Fibroblast of villous mesenchyme (primary cell): ENCODE results near the gene SUPT3H. TPM values are rescaled to one million over a fixed set of nuclear protein-coding genes. Genes with fewer than 3 reads are reported as not detected.

Experiments
- DNase-seq: peaks from one replicate; pipeline ENCODE4 v3.0.0-alpha.2; 2010; ENCODE audit warnings: low read depth
- H3K4me3 ChIP-seq: 2 replicates; pipeline ENCODE4 v1.5.1; 2011; ENCODE audit warnings: low read depth, mild to moderate bottlenecking, low read length
- total RNA-seq: library from RNA; depleted of rRNA; stranded (reverse); fragments of >200 nt; gene quantifications from 2 replicates; pipeline ENCODE4 v1.2.3, GENCODE V29; 2012
- TF ChIP-seq, protein P1 (sequence below): IDR thresholded peaks from 2 replicates; pipeline ENCODE4 v1.5.1; 2012; ENCODE audit warnings: low read depth, mild to moderate bottlenecking, low read length; ENCODE audit not compliant: insufficient read depth

Gene SUPT3H
- total RNA-seq, 1 donor, result 7.8 TPM

DNA sequence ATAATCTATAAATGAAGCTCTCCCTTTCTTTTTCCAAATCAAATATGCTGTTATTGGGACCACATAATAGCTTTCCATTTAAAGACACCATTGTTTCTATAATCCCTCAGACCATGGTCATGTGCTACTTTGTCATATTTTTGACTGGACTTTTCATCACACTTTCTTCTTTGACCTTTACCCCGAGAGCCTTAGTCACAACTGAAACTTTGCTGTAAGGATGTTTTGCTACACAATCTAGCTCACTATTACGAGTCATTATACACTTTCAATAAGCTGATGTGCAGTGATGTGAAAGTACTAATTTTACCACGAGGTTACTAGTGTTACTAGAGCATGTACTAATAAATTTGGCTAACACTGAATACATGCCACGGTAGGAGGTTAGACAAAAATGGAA is 416.8 kb downstream of the SUPT3H start:
- DNase-seq, result peak; percentile 14
- H3K4me3 ChIP-seq, result no peak overlapping the region
- TF ChIP-seq, protein P1, sequence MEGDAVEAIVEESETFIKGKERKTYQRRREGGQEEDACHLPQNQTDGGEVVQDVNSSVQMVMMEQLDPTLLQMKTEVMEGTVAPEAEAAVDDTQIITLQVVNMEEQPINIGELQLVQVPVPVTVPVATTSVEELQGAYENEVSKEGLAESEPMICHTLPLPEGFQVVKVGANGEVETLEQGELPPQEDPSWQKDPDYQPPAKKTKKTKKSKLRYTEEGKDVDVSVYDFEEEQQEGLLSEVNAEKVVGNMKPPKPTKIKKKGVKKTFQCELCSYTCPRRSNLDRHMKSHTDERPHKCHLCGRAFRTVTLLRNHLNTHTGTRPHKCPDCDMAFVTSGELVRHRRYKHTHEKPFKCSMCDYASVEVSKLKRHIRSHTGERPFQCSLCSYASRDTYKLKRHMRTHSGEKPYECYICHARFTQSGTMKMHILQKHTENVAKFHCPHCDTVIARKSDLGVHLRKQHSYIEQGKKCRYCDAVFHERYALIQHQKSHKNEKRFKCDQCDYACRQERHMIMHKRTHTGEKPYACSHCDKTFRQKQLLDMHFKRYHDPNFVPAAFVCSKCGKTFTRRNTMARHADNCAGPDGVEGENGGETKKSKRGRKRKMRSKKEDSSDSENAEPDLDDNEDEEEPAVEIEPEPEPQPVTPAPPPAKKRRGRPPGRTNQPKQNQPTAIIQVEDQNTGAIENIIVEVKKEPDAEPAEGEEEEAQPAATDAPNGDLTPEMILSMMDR, result no peak

DNA sequence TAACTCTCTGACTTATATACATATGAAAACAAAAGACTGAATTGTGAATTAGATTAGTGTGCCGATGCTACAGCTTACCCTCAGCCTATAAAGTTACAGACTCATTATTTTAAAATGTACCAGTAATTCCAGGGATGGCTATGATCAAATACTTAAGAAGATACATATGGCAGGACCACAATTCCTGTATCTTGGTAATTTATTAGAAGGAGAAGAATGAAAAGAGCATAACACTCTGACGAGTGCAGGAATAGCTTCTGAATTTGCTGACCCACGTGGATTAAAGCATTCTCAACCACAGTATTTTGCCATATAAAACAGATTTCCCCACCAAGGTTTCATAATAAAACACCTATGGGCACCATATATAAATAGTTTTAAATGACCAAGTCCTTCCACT is 418.1 kb downstream of the SUPT3H start:
- no peak for DNase-seq
- TF ChIP-seq, protein P1, result no peak
- no peak overlapping the region for H3K4me3 ChIP-seq

DNA sequence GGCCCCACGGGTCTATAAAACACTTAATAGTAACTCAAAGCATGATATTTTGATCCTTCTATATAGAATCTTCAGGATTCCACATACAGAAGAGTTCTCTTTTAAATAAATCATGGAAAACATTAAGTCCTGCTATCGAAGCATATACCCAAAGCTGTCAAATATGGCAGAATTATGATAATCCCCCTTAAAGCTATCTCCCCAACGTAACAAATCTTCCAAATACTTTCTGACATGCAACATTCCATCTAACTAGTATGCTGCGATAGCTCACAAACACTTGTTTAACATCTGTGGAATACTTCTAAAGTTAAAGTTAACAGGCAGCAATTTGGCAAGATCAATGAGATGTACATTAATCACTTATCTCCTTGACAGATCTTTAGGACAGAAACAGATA is 420.6 kb downstream of the SUPT3H start:
- TF ChIP-seq, protein P1, result no peak
- H3K4me3 ChIP-seq, result no peak overlapping the region

DNA sequence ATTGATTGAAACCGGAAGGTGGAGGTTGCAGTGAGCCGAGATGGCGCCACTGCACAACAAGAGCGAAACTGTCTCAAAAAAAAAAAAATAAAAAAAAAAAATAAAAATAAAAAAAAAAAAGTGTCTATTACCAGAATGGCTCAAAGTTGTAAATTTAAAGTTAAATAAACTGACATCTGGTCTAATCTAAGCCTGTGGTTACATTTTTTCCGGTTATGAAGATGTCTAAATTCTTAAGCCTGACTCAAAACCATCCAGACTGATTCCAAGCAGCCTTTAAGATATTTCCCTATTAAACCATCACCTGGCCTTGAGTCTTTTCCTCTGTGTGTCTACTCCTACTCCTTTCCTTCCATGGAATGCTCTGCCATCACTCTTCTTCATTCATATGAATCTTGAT is 421.3 kb downstream of the SUPT3H start:
- DNase-seq, result peak; percentile 84
- no peak overlapping the region for H3K4me3 ChIP-seq
- TF ChIP-seq, protein P1, result no peak

More for the DNA sequence above, 420.6 kb downstream of the SUPT3H start:
- DNase-seq, result peak; percentile 58

DNA sequence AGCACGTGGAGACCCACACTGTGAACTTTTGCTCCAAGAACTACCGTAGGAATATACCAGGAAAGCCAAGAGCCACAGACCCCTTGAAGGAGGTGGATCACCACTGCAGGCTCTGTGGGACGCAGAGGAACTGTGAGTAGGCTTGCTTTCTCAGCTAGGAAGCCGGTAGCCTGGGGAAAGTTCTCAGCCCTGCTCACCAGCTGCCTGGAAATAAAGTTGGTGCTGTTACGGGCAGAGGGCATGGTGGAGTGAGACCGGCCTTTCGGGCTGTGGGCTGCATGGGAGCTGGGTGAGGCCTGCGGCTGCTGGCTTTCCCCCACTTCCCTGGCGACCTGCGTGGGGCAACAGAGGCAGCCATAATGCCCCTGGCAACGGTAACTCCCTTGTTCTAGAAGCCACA is 422.6 kb downstream of the SUPT3H start:
- DNase-seq, result no peak
- no peak overlapping the region for H3K4me3 ChIP-seq
- TF ChIP-seq, protein P1, result no peak

DNA sequence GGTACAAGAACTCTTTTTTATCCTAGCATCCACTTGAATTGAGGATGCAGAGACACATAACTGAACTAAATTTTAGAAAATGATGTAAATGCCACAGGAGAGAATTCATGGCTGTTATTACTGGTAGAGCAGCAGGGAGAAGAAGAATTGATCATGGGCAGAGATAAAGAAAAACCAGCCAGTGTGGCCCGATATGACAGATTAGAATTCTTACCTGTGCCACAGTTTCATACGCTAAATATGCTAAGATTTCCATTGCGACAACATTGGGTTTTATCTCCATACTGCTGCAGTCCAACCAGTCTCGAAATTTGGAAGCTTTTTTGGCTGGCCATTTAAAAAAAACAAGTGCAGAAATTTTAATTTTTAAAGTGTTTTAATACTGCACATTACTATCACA is 423.5 kb downstream of the SUPT3H start:
- DNase-seq, result no peak
- H3K4me3 ChIP-seq, result no peak overlapping the region
- TF ChIP-seq, protein P1, result no peak

DNA sequence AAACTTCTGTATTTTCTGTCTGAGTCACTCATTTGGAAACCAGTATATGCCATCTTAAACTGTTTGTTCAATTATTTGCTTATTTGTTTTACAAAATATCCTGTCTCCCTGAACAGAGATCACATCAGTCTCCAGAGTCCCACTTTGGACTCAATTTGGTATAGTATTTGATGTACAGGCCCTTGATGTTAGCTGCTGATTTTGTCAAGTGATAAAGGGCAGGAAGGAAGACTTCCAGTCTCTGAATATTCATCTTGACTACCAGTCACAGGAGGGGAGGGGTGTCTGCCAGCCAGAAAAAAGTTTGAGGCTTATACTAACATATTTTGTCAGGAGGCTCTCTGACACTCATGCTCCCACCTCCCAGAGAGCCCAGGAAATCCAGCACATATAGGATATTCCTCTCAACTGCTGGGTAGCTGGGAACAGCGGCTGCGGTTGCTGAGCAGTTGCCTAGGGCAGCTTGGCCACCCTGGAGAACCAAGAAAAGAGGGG is 426.4 kb downstream of the SUPT3H start:
- no peak overlapping the region for H3K4me3 ChIP-seq
- DNase-seq, result no peak
- TF ChIP-seq, protein P1, result no peak
